ENCODE results near the gene TTC38.

Gene TTC38

DNA sequence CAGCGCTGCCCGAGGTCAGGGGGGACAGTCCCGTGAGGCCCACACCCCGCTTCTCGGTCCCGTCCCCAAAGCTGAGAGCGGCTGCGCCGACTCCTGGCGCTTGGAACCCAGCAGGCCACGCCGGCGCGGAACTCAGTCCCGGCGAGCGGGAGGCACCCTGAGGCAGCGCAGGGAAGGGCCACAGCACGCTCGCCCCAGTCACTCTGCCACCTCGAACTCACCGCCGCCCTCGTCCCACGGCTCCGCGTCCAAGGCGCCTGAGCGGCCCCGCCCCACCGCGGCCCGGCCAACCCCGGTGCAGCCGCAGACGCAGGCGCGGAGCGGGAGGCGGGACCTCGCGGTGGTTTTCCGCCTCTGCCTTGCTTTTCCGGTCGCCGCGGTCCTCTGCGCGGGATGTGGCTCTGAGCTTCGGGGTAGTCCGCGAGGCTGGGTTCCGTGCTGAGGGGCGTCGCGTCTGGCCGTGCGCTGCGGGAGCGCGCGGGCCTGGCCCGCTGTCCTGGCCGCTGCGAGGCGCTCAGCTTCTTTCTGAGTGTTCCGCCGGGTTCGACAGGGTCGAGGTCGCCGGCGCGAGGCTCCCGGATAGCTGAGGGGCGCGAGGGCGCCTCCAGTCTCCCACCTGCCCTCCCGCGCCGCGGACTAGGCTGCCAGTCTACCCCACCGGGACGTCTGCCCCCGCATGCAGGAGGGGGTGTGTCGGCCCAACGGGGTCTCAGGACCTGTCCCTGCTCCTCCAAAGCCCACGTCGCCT is 17.6 kb upstream of the TTC38 start, which contains the start of gene CDPF1:
CDPF1 (minus strand) TSS at position 259 of the 748 bp plus-strand sequence. CDS start 2,009 bp downstream, outside the sequence.
- peaks cover 0 to 3% (median 0%) of the 10 kb centered on the region in 11 experiments; a peak in 1 of 22 replicates for H4K20me1 ChIP-seq
- H3K36me3 ChIP-seq: peaks cover 0 to 9% (median 0%) of the 10 kb centered on the region in 11 experiments; a peak in 5 of 22 replicates
- H3K27ac ChIP-seq: peak within 1 kb of the TSS; percentile 72 to 93 (median 90)
- H3K4me2 ChIP-seq: peak within 1 kb of the TSS; percentile 84 to 99 (median 94)
- H3K4me3 ChIP-seq: peak within 1 kb of the TSS; percentile 66 to 80 (median 72)
- peak within 1 kb of the TSS; percentile 81 to 94 (median 88) for H3K9ac ChIP-seq
- no peak for TF ChIP-seq Cebpa-rat (IDR thresholded peaks at IDR 0.05)
- peaks cover 27 to 66% (median 56%) of the 10 kb centered on the region in 10 experiments for H3K4me1 ChIP-seq
- peaks cover 0 to 13% (median 0%) of the 10 kb centered on the region in 11 experiments; a peak in 10 of 22 replicates for H3K9me3 ChIP-seq (replicated peaks in 1 of 11)
- no peaks in the 10 kb centered on the region for H3K27me3 ChIP-seq

DNA sequence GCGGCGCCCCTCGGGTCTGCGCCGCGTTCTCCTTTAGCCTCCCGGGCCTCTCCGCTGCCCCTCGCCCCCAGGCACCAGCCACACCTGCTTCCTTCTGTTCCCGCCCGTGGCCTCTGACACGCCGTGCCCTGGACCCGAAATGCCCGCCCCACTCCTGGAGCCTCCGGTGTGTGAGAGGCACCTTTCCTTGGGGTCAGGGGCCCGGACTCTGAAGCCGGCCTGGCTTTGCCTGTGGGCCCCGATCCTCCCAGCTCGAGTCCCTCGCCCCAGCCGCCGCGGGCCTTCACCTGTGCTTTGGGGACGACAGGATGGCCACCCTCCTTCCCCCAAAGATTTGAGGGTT is 17.1 kb upstream of the TTC38 start:
- no peak for TF ChIP-seq Cebpa-rat (IDR thresholded peaks at IDR 0.05)
- peak overlapping the region; percentile 81 to 94 (median 88) for H3K9ac ChIP-seq
- peaks cover 27 to 61% (median 51%) of the 10 kb centered on the region in 10 experiments for H3K4me1 ChIP-seq

DNA sequence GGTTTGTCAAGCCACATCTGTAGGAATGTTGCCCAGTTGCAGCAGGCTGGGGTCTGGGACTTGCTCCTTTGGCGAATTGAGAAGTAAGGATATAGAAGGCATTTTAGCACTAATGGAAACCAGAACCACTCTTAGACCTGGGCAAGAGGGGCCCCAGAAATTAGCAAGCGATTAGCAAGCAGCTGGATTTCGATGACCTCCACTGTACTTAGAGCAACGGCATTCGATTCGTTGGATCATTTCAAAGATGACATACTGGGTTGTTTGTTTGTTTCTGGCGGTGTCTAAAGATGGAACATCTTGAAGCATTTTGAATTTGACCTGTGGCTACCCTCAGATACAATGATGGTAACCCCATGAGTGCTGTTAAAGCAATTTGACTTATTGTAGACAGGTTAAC is 16.5 kb upstream of the TTC38 start:
- Histone ChIP-seq H3K9me3 (replicated peaks in 1 of 11) (peaks cover 0 to 19% (median 0%) of the 10 kb centered on the region in 11 experiments; a peak in 11 of 22 replicates), H3K27me3 (no peaks in the 10 kb centered on the region), H3K4me3 (peak overlapping the region in 9 of 10 experiments; percentile 68 to 80 (median 73); a peak in 13 of 20 replicates), H3K9ac (peak overlapping the region in 9 of 11 experiments; percentile 81 to 94 (median 86); a peak in 13 of 22 replicates), H3K4me2 (peak overlapping the region; percentile 84 to 99 (median 94)), H3K36me3 (peaks cover 0 to 7% (median 0%) of the 10 kb centered on the region in 11 experiments; a peak in 1 of 22 replicates), H4K20me1 (no peaks in the 10 kb centered on the region), H3K27ac (peak overlapping the region in 3 of 11 experiments; percentile 90 to 93 (median 91); a peak in 6 of 22 replicates), H3K4me1 (peaks cover 27 to 56% (median 47%) of the 10 kb centered on the region in 10 experiments)
- TF ChIP-seq Cebpa-rat (IDR thresholded peaks at IDR 0.05): no peak

More for the DNA sequence above, 17.1 kb upstream of the TTC38 start:
- Histone ChIP-seq H3K4me2 (peak overlapping the region; percentile 84 to 99 (median 94)), H4K20me1 (no peaks in the 10 kb centered on the region), H3K27me3 (no peaks in the 10 kb centered on the region), H3K9me3 (replicated peaks in 1 of 11) (peaks cover 0 to 14% (median 0%) of the 10 kb centered on the region in 11 experiments; a peak in 10 of 22 replicates), H3K27ac (peak overlapping the region; percentile 72 to 93 (median 90)), H3K4me3 (peak overlapping the region; percentile 66 to 80 (median 72)), H3K36me3 (peaks cover 0 to 7% (median 0%) of the 10 kb centered on the region in 11 experiments; a peak in 1 of 22 replicates)

DNA sequence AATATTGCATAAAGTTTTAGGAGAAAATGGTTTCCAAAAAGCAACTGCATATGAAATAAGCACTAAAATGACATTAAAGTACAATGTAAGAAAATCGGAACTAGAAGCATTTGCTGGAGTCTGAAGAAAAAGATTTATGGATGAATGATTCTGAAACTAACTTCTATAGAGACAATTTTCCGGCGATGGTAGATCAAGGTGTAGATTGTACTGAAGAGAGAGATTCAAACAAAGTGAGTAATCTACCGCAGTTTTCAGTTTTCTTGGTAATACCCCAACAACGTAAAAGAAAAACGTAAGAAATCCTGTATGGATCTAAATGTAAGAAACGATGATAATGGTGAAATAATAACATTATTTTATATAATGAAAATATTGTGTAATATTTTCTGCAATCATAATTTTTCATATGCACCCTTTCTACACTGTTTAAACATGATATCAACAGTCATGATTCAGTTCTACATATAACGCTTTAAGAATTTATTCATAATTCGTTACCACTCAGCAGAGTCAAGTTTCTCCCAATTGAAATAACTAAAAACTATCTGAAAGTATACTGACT is 15.9 kb upstream of the TTC38 start:
- TF ChIP-seq Cebpa-rat (IDR thresholded peaks at IDR 0.05): no peak
- no peak overlapping the region for H3K9ac ChIP-seq

DNA sequence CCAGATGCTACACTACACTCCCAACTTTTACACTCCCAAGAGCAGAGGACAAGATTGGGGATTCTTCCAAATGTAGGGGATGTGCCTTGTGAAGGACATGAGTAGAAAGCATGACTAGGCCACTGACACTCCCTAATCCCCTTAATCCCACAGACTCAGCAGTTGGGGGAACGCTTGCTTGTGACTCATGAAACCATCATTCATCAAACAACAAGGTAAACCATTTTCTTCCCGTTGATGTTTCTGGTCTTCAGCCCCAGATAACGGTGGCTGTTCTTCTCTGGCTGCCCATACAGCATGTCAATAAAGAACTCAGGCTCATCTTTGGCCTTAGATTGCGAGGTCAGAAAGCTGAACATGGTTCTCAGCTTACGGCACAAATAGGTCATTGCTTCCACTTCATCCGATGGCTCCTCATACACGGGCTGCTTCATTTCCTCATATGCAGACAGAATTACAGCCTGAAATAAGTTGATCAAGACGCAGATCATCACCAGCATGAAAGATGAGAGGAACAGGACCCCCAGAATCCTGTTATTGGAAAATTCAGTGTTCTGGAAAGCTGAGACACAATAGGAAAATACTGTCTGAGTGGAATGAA is 11.3 kb upstream of the TTC38 start:
- Histone ChIP-seq H3K36me3 (no peaks in the 10 kb centered on the region), H4K20me1 (no peaks in the 10 kb centered on the region), H3K4me3 (no peak overlapping the region), H3K9me3 (replicated peaks in 1 of 11) (peaks cover 29 to 59% (median 44%) of the 10 kb centered on the region in 11 experiments), H3K4me2 (no peak overlapping the region), H3K27ac (no peak overlapping the region), H3K9ac (no peak overlapping the region), H3K27me3 (no peaks in the 10 kb centered on the region), H3K4me1 (peaks cover 7 to 22% (median 12%) of the 10 kb centered on the region in 10 experiments; a peak in 19 of 20 replicates)
- TF ChIP-seq Cebpa-rat (IDR thresholded peaks at IDR 0.05): no peak

More for the DNA sequence above, 15.9 kb upstream of the TTC38 start:
- H3K4me2 ChIP-seq: peak overlapping the region in 5 of 11 experiments; percentile 84 to 99 (median 96); a peak in 6 of 22 replicates
- H3K27me3 ChIP-seq: no peaks in the 10 kb centered on the region
- H3K9me3 ChIP-seq (replicated peaks in 1 of 11): peaks cover 0 to 25% (median 5%) of the 10 kb centered on the region in 11 experiments; a peak in 13 of 22 replicates
- H3K4me1 ChIP-seq: peaks cover 27 to 50% (median 43%) of the 10 kb centered on the region in 10 experiments
- H3K36me3 ChIP-seq: 0 out of 22 replicates have a peak, but pooled peaks cover 0 to 1% (median 0%) of the 10 kb centered on the region in 11 experiments
- H3K4me3 ChIP-seq: no peak overlapping the region
- no peak overlapping the region for H3K27ac ChIP-seq
- no peaks in the 10 kb centered on the region for H4K20me1 ChIP-seq

DNA sequence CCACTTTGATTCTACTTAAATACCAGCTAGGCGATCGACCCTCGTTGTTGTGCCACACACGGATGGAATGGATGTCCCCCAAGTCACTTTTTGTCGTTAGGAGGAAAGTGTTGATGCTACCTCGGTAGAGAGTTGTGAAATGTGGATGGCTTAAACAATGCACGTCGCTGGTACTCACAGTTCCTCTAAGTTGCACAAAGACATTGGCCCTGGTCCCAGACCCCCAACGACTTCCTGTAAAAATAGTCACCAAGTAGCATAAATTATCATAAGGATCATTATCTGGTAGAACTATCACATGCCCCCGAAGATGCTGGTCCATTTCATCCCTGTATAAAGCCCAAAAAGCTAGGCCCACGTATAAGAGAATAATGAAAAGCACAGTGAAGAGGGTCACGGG is 8.4 kb upstream of the TTC38 start:
- H3K27ac ChIP-seq: no peak overlapping the region
- no peaks in the 10 kb centered on the region for H4K20me1 ChIP-seq
- H3K4me3 ChIP-seq: no peak overlapping the region
- H3K27me3 ChIP-seq: no peaks in the 10 kb centered on the region
- no peak for TF ChIP-seq Cebpa-rat (IDR thresholded peaks at IDR 0.05)
- H3K4me2 ChIP-seq: peak overlapping the region in 4 of 11 experiments; percentile 20 to 45 (median 31); a peak in 6 of 22 replicates
- peaks cover 58 to 85% (median 73%) of the 10 kb centered on the region in 11 experiments for H3K9me3 ChIP-seq (replicated peaks in 1 of 11)
- H3K4me1 ChIP-seq: peaks cover 0 to 18% (median 9%) of the 10 kb centered on the region in 10 experiments; a peak in 17 of 20 replicates
- H3K9ac ChIP-seq: no peak overlapping the region
- no peaks in the 10 kb centered on the region; a peak in 2 of 22 replicates for H3K36me3 ChIP-seq

DNA sequence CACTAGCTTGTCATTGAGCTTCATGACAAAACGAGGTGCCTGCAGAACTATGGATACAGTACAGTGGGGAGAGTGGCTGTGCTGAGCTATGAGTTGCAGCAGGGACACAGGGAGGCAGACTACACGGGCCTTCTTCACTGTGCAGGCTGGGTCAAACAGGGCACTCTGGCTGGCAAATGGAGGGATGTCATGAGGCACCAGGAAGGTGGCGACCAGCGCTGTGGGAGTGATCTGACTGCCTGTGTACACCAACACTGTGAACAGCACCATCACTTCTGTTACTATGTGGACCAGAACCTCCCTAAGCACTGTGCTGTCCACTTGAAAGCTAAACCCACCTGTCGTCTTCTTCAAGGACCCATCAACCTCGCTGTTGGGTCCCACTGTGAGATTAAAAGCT is 7.8 kb upstream of the TTC38 start:
- Histone ChIP-seq H3K4me3 (no peak overlapping the region), H3K36me3 (peaks cover 0 to 3% (median 0%) of the 10 kb centered on the region in 11 experiments; a peak in 2 of 22 replicates), H3K9me3 (replicated peaks in 1 of 11) (peaks cover 65 to 89% (median 80%) of the 10 kb centered on the region in 11 experiments), H4K20me1 (no peaks in the 10 kb centered on the region), H3K27ac (no peak overlapping the region), H3K27me3 (no peaks in the 10 kb centered on the region), H3K4me2 (no peak overlapping the region; a peak in 1 of 22 replicates), H3K4me1 (peaks cover 0 to 15% (median 3%) of the 10 kb centered on the region in 10 experiments; a peak in 10 of 20 replicates), H3K9ac (no peak overlapping the region)
- no peak for TF ChIP-seq Cebpa-rat (IDR thresholded peaks at IDR 0.05)

DNA sequence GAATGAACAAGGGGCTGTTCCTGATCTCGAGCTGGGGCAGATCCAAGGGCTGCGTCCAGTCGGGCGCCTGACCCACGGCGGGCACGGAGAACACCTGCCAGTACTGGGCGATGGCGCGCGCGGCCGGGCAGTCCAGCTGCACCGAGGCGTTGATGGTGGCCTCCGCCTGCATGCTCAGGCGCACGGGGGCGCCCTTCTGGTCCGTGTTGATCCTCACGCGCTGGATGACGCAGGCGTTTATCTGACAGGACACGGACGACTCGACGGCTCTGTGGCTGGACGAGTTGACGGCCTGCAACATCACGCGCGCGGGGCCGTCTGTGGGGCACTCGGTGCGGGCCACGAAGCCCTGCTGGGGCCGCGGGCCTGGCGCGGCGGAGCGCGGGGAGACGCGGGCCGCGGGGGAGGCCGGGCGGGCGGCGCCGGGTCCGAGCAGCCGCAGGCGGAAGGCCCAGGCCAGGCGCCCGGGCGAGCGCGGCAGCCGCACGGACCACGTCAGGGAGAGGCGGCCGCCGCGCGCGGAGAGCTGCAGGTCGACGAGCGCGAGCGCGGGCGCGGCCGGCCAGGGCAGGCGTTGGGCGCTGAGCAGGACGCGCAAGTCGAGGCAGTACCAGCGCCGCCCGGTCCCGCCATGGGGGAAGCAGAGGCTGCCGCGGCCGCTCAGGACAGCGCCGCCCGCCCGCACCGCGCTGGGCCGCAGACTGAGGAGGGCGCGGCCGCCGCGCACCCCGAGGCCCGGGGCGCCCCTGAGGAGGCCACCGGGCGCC is 5.2 kb upstream of the TTC38 start:
- H3K27ac ChIP-seq: no peak overlapping the region
- peaks cover 0 to 8% (median 0%) of the 10 kb centered on the region in 11 experiments; a peak in 3 of 22 replicates for H3K36me3 ChIP-seq
- peaks cover 4 to 13% (median 5%) of the 10 kb centered on the region in 11 experiments; a peak in 13 of 22 replicates for H3K27me3 ChIP-seq
- peaks cover 62 to 93% (median 87%) of the 10 kb centered on the region in 11 experiments for H3K9me3 ChIP-seq (replicated peaks in 1 of 11)
- no peaks in the 10 kb centered on the region for H4K20me1 ChIP-seq
- H3K4me3 ChIP-seq: no peak overlapping the region
- no peak for TF ChIP-seq Cebpa-rat (IDR thresholded peaks at IDR 0.05)
- peaks cover 4 to 22% (median 8%) of the 10 kb centered on the region in 10 experiments; a peak in 15 of 20 replicates for H3K4me1 ChIP-seq
- H3K9ac ChIP-seq: no peak overlapping the region
- no peak overlapping the region for H3K4me2 ChIP-seq

Data from BLaER1 treated with 17β-estradiol and CSF1 and Interleukin-3, amounts not matched to agents 10 nM and 100 nM (cell line).